Left renal pelvis (tissue), 4 donors: ENCODE data around the gene SYT12. TPM values are rescaled to one million over a fixed set of nuclear protein-coding genes. Genes with fewer than 3 reads are reported as not detected.

Source experiments
- DNase-seq, 4 donors: peaks; one replicate each; pipeline ENCODE4 v3.0.0-alpha.2; 2013; ENCODE audit warnings: low read depth in 4 of 4, low spot score in 3 of 4
- polyA plus RNA-seq, 4 donors: library from polyadenylated mRNA; unstranded; fragments of 120-200 nt; gene quantifications; one replicate each; pipeline ENCODE4 v1.2.1, GENCODE V29; 2013; ENCODE audit not compliant: insufficient read length in 4 of 4

Gene SYT12
- polyA plus RNA-seq, 4 donors = 0.09 to 0.47 (median 0.15) TPM

DNA sequence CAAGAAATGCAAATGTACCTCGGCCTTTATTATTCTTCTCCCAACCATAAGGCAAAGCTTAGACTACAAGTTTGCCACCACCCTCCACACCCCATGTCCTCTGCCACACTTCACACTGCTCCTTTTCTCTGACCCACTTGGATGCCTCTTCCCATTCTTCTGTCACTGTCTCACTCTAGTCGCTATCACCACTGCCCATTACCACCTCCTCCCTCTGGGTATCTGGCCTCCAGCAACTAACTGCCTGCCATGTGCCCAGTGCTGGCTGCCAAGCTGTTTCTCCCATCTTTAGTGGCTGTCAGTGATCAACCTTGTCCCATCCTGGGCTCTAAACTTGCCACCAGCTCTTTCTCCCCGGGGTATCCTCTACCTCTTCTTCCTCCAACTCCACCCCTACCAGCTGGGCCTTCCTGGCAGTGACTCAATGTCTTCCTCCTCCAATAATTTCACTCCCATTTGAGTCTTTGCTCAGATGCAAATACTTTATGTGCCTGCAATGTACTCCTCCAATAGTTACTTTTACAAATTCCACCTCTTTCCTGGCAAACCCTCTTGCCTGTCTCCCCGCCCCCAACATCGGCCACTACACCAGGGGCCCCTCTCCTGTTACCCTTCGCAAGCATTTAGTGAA, 76.0 kb downstream of the SYT12 start:
- DNase-seq = no peak

DNA sequence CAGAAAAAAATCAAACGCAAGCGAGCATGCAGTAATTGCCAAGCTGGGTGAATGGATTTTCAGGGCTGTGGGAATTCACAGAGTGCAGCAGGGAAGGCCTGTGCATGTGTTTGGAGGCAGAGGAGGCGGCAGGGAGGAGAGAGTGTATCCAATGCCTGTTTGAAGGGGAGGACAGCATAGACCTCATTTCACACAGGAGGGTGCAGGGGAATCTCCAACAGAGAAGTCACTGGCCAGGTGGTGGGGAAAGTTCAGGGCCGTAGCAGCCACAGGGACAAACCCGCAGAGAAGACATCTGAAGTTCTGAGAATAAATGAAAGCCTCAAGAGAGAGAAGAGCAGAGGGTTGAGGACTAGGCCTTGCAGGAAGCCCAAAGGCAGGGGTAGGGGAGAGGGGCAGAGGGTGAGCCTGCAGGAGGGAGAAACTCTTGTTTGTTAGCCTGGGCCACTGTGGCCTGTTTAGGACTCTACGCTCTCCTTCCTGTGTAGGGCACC, 76.9 kb downstream of the SYT12 start:
- DNase-seq = no peak

Other genes starting within 250 kb of the SYT12 start
- 10 to 100 TPM; 18.9 to 36.5 (median 21.2) TPM for gene RCE1, start 179.7 kb upstream of the SYT12 start, polyA plus RNA-seq
- gene LRFN4, start 166.1 kb upstream of the SYT12 start, polyA plus RNA-seq = 10 to 100 TPM in 3 of 4 donors, 1 to 10 TPM in 1; 9.1 to 28.0 (median 12.7) TPM
- 10 to 100 TPM; 15.3 to 56.0 (median 38.6) TPM for gene PC, start 64.8 kb upstream of the SYT12 start, polyA plus RNA-seq
- not detected for gene C11orf86, start 47.8 kb upstream of the SYT12 start, polyA plus RNA-seq
- gene RHOD, start 33.7 kb downstream of the SYT12 start, polyA plus RNA-seq = 10 to 100 TPM in 1 of 4 donors, 1 to 10 TPM in 3; 5.6 to 18.9 (median 8.8) TPM
- 10 to 100 TPM; 62.1 to 84.3 (median 74.2) TPM for gene KDM2A, start 96.1 kb downstream of the SYT12 start, polyA plus RNA-seq
- 10 to 100 TPM; 43.3 to 66.4 (median 47.0) TPM for gene GRK2, start 243.3 kb downstream of the SYT12 start, polyA plus RNA-seq